SU-DHL-6 (cell line): ENCODE data around the gene GPR15.

Source experiments
- H2AFZ ChIP-seq: fragments of 200-600 bp; sonication (generic); 2 replicates; pipeline ENCODE4 v1.6.1; 2014; ENCODE audit warnings: low read depth, mild to moderate bottlenecking, moderate library complexity, mixed read lengths, antibody characterized with exemption, low read length; ENCODE audit not compliant: severe bottlenecking
- H3F3A ChIP-seq: fragments of 200-600 bp; shearing (Covaris generic); 2 replicates; pipeline ENCODE4 v1.6.0; 2016; ENCODE audit warnings: antibody characterized with exemption, mild to moderate bottlenecking; ENCODE audit not compliant: insufficient read depth
- H3K27ac ChIP-seq: fragments of 200-600 bp; sonication (generic); 2 replicates; pipeline ENCODE4 v1.5.1; 2016; ENCODE audit warnings: low read depth, mild to moderate bottlenecking, low read length, moderate library complexity, mixed read lengths
- H3K27me3 ChIP-seq: fragments of 200-600 bp; sonication (generic), shearing (Covaris generic); 2 replicates; pipeline ENCODE4 v1.6.0; 2014; ENCODE audit warnings: mild to moderate bottlenecking, low read length
- H3K36me3 ChIP-seq: fragments of 200-600 bp; sonication (generic); 2 replicates; pipeline ENCODE4 v1.6.1; 2014; ENCODE audit warnings: mild to moderate bottlenecking, low read length, mixed read lengths
- H3K4me2 ChIP-seq: fragments of 300-600, 200-600 bp; shearing (Covaris generic), sonication (generic); 2 replicates; pipeline ENCODE4 v1.6.0; 2014; ENCODE audit warnings: low read length, low read depth, mild to moderate bottlenecking; ENCODE audit not compliant: poor library complexity, severe bottlenecking
- H3K4me3 ChIP-seq: fragments of 200-600 bp; sonication (generic); 2 replicates; pipeline ENCODE4 v1.5.1; 2014; ENCODE audit warnings: antibody characterized with exemption, low read length, mild to moderate bottlenecking, mixed read lengths; ENCODE audit not compliant: insufficient read depth, poor library complexity, severe bottlenecking
- H3K79me2 ChIP-seq: fragments of 200-600 bp; sonication (generic); 2 replicates; pipeline ENCODE4 v1.6.1; 2014; ENCODE audit warnings: mild to moderate bottlenecking, low read length, moderate library complexity; ENCODE audit not compliant: insufficient read depth
- H3K9ac ChIP-seq: fragments of 200-600 bp; sonication (generic); 2 replicates; pipeline ENCODE4 v1.7.0; 2014; ENCODE audit warnings: mild to moderate bottlenecking, low read length
- H3K9me2 ChIP-seq: fragments of 200-600 bp; sonication (generic); replicated peaks from 2 replicates; pipeline ENCODE4 v1.6.1; 2014; ENCODE audit warnings: low read length; ENCODE audit not compliant: insufficient read depth
- H3K9me3 ChIP-seq: fragments of 200-600 bp; sonication (generic); 2 replicates; pipeline ENCODE4 v1.6.1; 2014; ENCODE audit warnings: low read length, mixed read lengths; ENCODE audit not compliant: insufficient read depth
- H4K20me1 ChIP-seq: fragments of 200-600 bp; sonication (generic); 2 replicates; pipeline ENCODE4 v1.6.1; 2014; ENCODE audit warnings: low read depth, mild to moderate bottlenecking, antibody characterized with exemption, low read length, moderate library complexity, mixed read lengths
- CTCF ChIP-seq: fragments of 200-600 bp; sonication (generic); IDR thresholded peaks from one replicate; pipeline ENCODE4 v1.5.1; 2017; ENCODE audit warnings: antibody characterized with exemption, mild to moderate bottlenecking, low read length, moderate library complexity; ENCODE audit not compliant: insufficient read depth, poor library complexity, severe bottlenecking
- EZH2phosphoT487 ChIP-seq: fragments of 200-600 bp; sonication (generic), shearing (Covaris generic); conservative IDR thresholded peaks from 2 replicates; pipeline ENCODE4 v1.6.1; 2018; ENCODE audit warnings: mild to moderate bottlenecking, antibody characterized with exemption, low read length, moderate library complexity, mixed read lengths

The GPR15 gene

GRCh38 chr3:98501863-98502576, 29.8 kb upstream of the GPR15 start:
- H3F3A ChIP-seq, result no peaks in the 10 kb centered on the region
- no peaks in the 10 kb centered on the region for H3K27me3 ChIP-seq
- no peak overlapping the region for H2AFZ ChIP-seq
- no peaks in the 10 kb centered on the region for H4K20me1 ChIP-seq
- no peak overlapping the region for H3K27ac ChIP-seq
- no peak overlapping the region for H3K4me3 ChIP-seq
- TF ChIP-seq CTCF (no peak), EZH2phosphoT487 (no peak)
- H3K9me3 ChIP-seq, result no peaks in the 10 kb centered on the region
- no peaks in the 10 kb centered on the region for H3K79me2 ChIP-seq
- no peak overlapping the region for H3K4me2 ChIP-seq
- H3K9ac ChIP-seq, result no peak overlapping the region
- no peaks in the 10 kb centered on the region for H3K36me3 ChIP-seq
- no peaks in the 10 kb centered on the region for H3K9me2 ChIP-seq

GRCh38 chr3:98504539-98504938, 27.2 kb upstream of the GPR15 start:
- H3K9ac ChIP-seq, result no peak overlapping the region
- H3K4me3 ChIP-seq, result no peak overlapping the region
- no peaks in the 10 kb centered on the region for H3F3A ChIP-seq
- H2AFZ ChIP-seq, result no peak overlapping the region
- TF ChIP-seq CTCF (no peak), EZH2phosphoT487 (no peak)
- H3K36me3 ChIP-seq, result no peaks in the 10 kb centered on the region
- no peaks in the 10 kb centered on the region for H3K79me2 ChIP-seq
- no peaks in the 10 kb centered on the region for H3K9me2 ChIP-seq
- H4K20me1 ChIP-seq, result no peaks in the 10 kb centered on the region
- no peaks in the 10 kb centered on the region for H3K9me3 ChIP-seq
- no peak overlapping the region for H3K4me2 ChIP-seq
- no peaks in the 10 kb centered on the region for H3K27me3 ChIP-seq
- H3K27ac ChIP-seq, result no peak overlapping the region

DNA sequence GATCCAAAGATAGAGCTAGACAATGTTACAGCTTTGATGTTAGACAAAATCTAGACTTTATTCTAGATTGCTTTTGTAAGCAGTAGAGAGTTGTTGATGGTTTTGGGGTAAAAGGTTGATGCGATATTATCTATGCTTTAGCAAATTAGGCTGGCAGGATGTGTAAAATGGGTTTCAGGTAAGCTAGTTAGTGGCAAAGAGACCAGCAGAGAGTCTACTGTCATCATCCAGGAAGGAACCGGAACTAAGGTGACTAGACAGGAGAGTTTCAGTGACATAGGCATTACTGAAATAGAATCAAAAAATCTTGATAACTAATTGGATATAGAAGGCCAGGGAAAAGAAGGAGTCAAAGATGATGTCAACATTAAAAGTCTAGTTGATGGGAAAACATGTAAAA, 23.2 kb upstream of the GPR15 start:
- no peaks in the 10 kb centered on the region for H4K20me1 ChIP-seq
- H3K79me2 ChIP-seq, result no peaks in the 10 kb centered on the region
- TF ChIP-seq CTCF (no peak), EZH2phosphoT487 (no peak)
- no peaks in the 10 kb centered on the region for H3K27me3 ChIP-seq
- no peaks in the 10 kb centered on the region for H3K9me3 ChIP-seq
- H3K4me3 ChIP-seq, result no peak overlapping the region
- no peaks in the 10 kb centered on the region for H3F3A ChIP-seq
- H3K27ac ChIP-seq, result no peak overlapping the region
- peaks cover 2% of the 10 kb centered on the region for H3K36me3 ChIP-seq
- no peak overlapping the region for H3K9ac ChIP-seq
- no peaks in the 10 kb centered on the region for H3K9me2 ChIP-seq
- H2AFZ ChIP-seq, result no peak overlapping the region
- no peak overlapping the region for H3K4me2 ChIP-seq
